ENCODE results near the gene IGFN1. TPM values are rescaled to one million over a fixed set of nuclear protein-coding genes. Genes with fewer than 3 reads are reported as not detected.
"Not testable (repeated sequence)": the region's sequence is repeated elsewhere in the genome, so short reads cannot be mapped to it uniquely, and the experiment has no call there.

The IGFN1 gene
- total and polyA plus RNA-seq, 9 of the 15 experiments (the other 6 are each of a cell fraction or from before 2014, with no cell fraction given): 0.04 TPM; not detected in 8

DNA sequence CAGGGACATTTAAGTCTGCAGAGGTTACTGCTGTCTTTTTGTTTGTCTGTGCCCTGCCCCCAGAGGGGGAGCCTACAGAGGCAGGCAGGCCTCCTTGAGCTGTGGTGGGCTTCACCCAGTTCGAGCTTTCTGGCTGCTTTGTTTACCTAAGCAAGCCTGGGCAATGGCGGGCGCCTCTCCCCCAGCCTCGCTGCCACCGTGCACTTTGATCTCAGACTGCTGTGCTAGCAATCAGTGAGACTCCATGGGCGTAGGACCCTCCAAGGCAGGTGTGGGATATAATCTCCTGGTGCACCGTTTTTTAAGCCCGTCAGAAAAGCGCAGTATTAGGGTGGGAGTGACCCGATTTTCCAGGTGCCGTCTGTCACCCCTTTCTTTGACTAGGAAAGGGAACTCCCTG lies 49.0 kb downstream of the IGFN1 start:
- POLR2A ChIA-PET; in situ Hi-C loops (cut with MboI); H3K4me1 ChIP-seq (replicated peaks in 1 of 2; ENCODE audit: control insufficient read depth in 2 of 2, insufficient read depth in 2 of 2, low read length in 2 of 2); H3K9me1 ChIP-seq (ENCODE audit: control insufficient read depth, insufficient read depth, low read length); H3K27me3 ChIP-seq (ENCODE audit: control insufficient read depth in 2 of 2, insufficient read depth in 2 of 2, low read length in 2 of 2); CTCF ChIA-PET (ENCODE audit: low intra/inter-chr PET ratio); H4K20me1 ChIP-seq (replicated peaks; ENCODE audit: control insufficient read depth, insufficient read depth, low read length); ATAC-seq; H3K36me3 ChIP-seq (ENCODE audit: control insufficient read depth, insufficient read depth, low read length); H3K4me2 ChIP-seq (ENCODE audit: insufficient read depth, low read length); intact Hi-C loops (cut with micrococcal nuclease); BruUV-seq (replicated peaks); H3K79me2 ChIP-seq (ENCODE audit: control insufficient read depth, insufficient read depth, low read length); DNase-seq (ENCODE audit: extremely low read depth in 1 of 4, low spot score in 3 of 4); H3K27ac ChIP-seq (ENCODE audit: extremely low read depth, low read depth, low read length); H3K9ac ChIP-seq (ENCODE audit: insufficient read depth in 1 of 2, low read depth in 2 of 2, low read length in 2 of 2); FAIRE-seq; H3K4me3 ChIP-seq; H2AFZ ChIP-seq (ENCODE audit: low read depth, low read length); H3K9me3 ChIP-seq (replicated peaks; ENCODE audit: control insufficient read depth, insufficient read depth, low read depth, low read length): not testable (repeated sequence)
- WGBS (ENCODE audit: insufficient coverage, low coverage, missing lambda C conversion rate): under 1% methylated on average over 9 of the region's 11 CpGs

DNA sequence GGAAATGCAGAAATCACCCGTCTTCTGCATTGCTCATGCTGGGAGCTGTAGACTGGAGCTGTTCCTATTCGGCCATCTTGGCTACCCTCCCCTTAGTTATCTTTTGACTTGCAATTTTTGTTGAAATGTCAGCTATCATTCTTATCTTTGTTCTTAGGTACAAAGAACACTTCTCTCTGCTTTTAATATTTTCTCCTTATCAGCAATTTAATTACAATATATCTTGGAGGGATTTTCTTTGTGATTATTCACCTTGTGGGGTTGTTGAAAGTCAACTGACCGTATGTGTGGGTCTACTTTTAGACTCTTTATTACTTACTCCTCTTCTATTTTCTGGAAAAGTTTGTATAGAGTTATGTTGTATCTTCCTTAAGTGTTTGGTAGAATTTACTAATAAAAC lies 49.5 kb downstream of the IGFN1 start:
- no peak overlapping the region for H3K9ac ChIP-seq (ENCODE audit: insufficient read depth in 1 of 2, low read depth in 2 of 2, low read length in 2 of 2)
- POLR2A ChIA-PET: no interaction called here
- H3K4me3 ChIP-seq: no peak overlapping the region
- no peak overlapping the region for H2AFZ ChIP-seq (ENCODE audit: low read depth, low read length)
- H3K9me1 ChIP-seq (ENCODE audit: control insufficient read depth, insufficient read depth, low read length): no peaks in the 10 kb centered on the region
- H3K79me2 ChIP-seq (ENCODE audit: control insufficient read depth, insufficient read depth, low read length): no peaks in the 10 kb centered on the region
- no peaks in the 10 kb centered on the region for H3K36me3 ChIP-seq (ENCODE audit: control insufficient read depth, insufficient read depth, low read length)
- intact Hi-C loops (cut with micrococcal nuclease): no loop called here
- 6% methylated on average over 3 of the region's 3 CpGs for WGBS (ENCODE audit: insufficient coverage, low coverage, missing lambda C conversion rate)
- H4K20me1 ChIP-seq (replicated peaks; ENCODE audit: control insufficient read depth, insufficient read depth, low read length): no peaks in the 10 kb centered on the region
- H3K4me2 ChIP-seq (ENCODE audit: insufficient read depth, low read length): no peak overlapping the region
- no peak for DNase-seq (ENCODE audit: extremely low read depth in 1 of 4, low spot score in 3 of 4)
- no TSS peak for BruUV-seq (replicated peaks)
- H3K4me1 ChIP-seq (replicated peaks in 1 of 2; ENCODE audit: control insufficient read depth in 2 of 2, insufficient read depth in 2 of 2, low read length in 2 of 2): no peaks in the 10 kb centered on the region
- no peak for ATAC-seq
- CTCF ChIA-PET (ENCODE audit: low intra/inter-chr PET ratio): interaction anchor here (0.7 kb wide), 1 partner anchor 266 kb away, joined by 3 read pairs; no protein-coding TSS in a partner anchor
- no peaks in the 10 kb centered on the region for H3K9me3 ChIP-seq (replicated peaks; ENCODE audit: control insufficient read depth, insufficient read depth, low read depth, low read length)
- FAIRE-seq: no peak
- in situ Hi-C loops (cut with MboI): no loop called here
- H3K27ac ChIP-seq (ENCODE audit: extremely low read depth, low read depth, low read length): no peak overlapping the region
- H3K27me3 ChIP-seq (ENCODE audit: control insufficient read depth in 2 of 2, insufficient read depth in 2 of 2, low read length in 2 of 2): no peaks in the 10 kb centered on the region
- TF ChIP-seq C11orf30 (IDR thresholded peaks at IDR 0.05; ENCODE audit: low read depth) (peak; percentile 60; the same call in 1 of the 2 replicates), ELF4 (CRISPR knock-in tag; IDR thresholded peaks at IDR 0.05) (no peak), DDX20 (tag; IDR thresholded peaks at IDR 0.05; ENCODE audit: low read depth) (no peak), SAFB (IDR thresholded peaks at IDR 0.05; ENCODE audit: borderline replicate concordance, low read depth, low read length) (no peak), MAFG (tag; conservative IDR thresholded peaks at IDR 0.05) (peak; percentile 38), POLR3A (IDR thresholded peaks at IDR 0.05; ENCODE audit: borderline replicate concordance, extremely low read depth, insufficient read depth, insufficient read length) (no peak), NR3C1 (CRISPR knock-in tag; IDR thresholded peaks at IDR 0.05) (no peak), CREB1 (IDR thresholded peaks at IDR 0.05) (no peak), CREB1 (CRISPR knock-in tag; IDR thresholded peaks at IDR 0.05) (no peak), ZNF316 (IDR thresholded peaks at IDR 0.05) (peak; percentile 80)
- TF ChIP-seq, protein P1, sequence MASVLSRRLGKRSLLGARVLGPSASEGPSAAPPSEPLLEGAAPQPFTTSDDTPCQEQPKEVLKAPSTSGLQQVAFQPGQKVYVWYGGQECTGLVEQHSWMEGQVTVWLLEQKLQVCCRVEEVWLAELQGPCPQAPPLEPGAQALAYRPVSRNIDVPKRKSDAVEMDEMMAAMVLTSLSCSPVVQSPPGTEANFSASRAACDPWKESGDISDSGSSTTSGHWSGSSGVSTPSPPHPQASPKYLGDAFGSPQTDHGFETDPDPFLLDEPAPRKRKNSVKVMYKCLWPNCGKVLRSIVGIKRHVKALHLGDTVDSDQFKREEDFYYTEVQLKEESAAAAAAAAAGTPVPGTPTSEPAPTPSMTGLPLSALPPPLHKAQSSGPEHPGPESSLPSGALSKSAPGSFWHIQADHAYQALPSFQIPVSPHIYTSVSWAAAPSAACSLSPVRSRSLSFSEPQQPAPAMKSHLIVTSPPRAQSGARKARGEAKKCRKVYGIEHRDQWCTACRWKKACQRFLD (CRISPR knock-in tag; IDR thresholded peaks at IDR 0.05): no peak
- TF ChIP-seq, protein P2, sequence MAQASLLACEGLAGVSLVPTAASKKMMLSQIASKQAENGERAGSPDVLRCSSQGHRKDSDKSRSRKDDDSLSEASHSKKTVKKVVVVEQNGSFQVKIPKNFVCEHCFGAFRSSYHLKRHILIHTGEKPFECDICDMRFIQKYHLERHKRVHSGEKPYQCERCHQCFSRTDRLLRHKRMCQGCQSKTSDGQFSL (CRISPR knock-in tag; IDR thresholded peaks at IDR 0.05): no peak
- TF ChIP-seq, protein P2 (tag; IDR thresholded peaks at IDR 0.05): no peak
- TF ChIP-seq, protein P3, sequence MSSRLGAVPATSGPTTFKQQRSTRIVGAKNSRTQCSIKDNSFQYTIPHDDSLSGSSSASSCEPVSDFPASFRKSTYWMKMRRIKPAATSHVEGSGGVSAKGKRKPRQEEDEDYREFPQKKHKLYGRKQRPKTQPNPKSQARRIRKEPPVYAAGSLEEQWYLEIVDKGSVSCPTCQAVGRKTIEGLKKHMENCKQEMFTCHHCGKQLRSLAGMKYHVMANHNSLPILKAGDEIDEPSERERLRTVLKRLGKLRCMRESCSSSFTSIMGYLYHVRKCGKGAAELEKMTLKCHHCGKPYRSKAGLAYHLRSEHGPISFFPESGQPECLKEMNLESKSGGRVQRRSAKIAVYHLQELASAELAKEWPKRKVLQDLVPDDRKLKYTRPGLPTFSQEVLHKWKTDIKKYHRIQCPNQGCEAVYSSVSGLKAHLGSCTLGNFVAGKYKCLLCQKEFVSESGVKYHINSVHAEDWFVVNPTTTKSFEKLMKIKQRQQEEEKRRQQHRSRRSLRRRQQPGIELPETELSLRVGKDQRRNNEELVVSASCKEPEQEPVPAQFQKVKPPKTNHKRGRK (tag; IDR thresholded peaks at IDR 0.05): no peak

All from K562 (cell line).